SK-N-SH (cell line): ENCODE measurements around the gene ADRB2. TPM values are rescaled to one million over a fixed set of nuclear protein-coding genes. Genes with fewer than 3 reads are reported as not detected.
A peak's percentile ranks its signal among the peaks of the same experiment; 100 is the strongest.

ENCODE experiments used
- CTCF ChIA-PET: fragments of 300-600, 350-600 bp; formaldehyde crosslinking; extraction: SDS; loops from one replicate; lab custom pipeline; 2021; lab: Yijun Ruan, JAX
- POLR2A ChIA-PET: fragments of 350-600 bp; sonication (Branson Sonifier 250); formaldehyde crosslinking; extraction: SDS; loops from one replicate; lab custom pipeline; 2020; ENCODE audit warnings: antibody characterized with exemption, inconsistent platforms; lab: Yijun Ruan, JAX
- DNase-seq: peaks from one replicate; pipeline ENCODE4 v3.0.0; 2012
- H2AFZ ChIP-seq: fragments of 200-600 bp; sonication (generic); 2 replicates; pipeline ENCODE4 v1.8.1; 2016; ENCODE audit warnings: antibody characterized with exemption, mild to moderate bottlenecking, low read depth
- H3F3A ChIP-seq: fragments of 200-600 bp; sonication (generic); replicated peaks from 2 replicates; pipeline ENCODE3; 2016; ENCODE audit warnings: antibody characterized with exemption, mild to moderate bottlenecking; ENCODE audit not compliant: insufficient read depth
- H3K27ac ChIP-seq, 2 experiments: fragments of 200-500 bp in 1 of 2; fragments of 200-600 bp in 1 of 2; sonication (Bioruptor generic) in 1 of 2; sonication (generic), shearing (Covaris generic) in 1 of 2; 2 replicates each; pipeline versions ENCODE4 v1.5.1 to v1.6.1; 2014 to 2016; ENCODE audit warnings: low read depth in 2 of 2, inconsistent platforms in 1 of 2, low read length in 1 of 2, mild to moderate bottlenecking in 1 of 2, mixed read lengths in 1 of 2
- H3K27me3 ChIP-seq: fragments of 200-600 bp; sonication (generic), shearing (Covaris generic); 2 replicates; pipeline ENCODE4 v1.6.1; 2016; ENCODE audit warnings: mixed run types; ENCODE audit not compliant: insufficient read depth
- H3K36me3 ChIP-seq, 2 experiments: fragments of 200-500 bp in 1 of 2; fragments of 200-600 bp in 1 of 2; sonication (Bioruptor generic) in 1 of 2; sonication (generic) in 1 of 2; replicated peaks in 1 of 2; 2 replicates each; pipeline versions ENCODE3 to v1.5.1; 2014 to 2016; ENCODE audit warnings: low read length in 1 of 2, mild to moderate bottlenecking in 1 of 2; ENCODE audit not compliant: insufficient read depth in 2 of 2, control insufficient read depth in 1 of 2
- H3K4me1 ChIP-seq, 2 experiments: fragments of 200-500 bp in 1 of 2; fragments of 200-600 bp in 1 of 2; sonication (Bioruptor generic) in 1 of 2; sonication (generic), shearing (Covaris generic) in 1 of 2; 2 replicates each; pipeline versions ENCODE4 v1.5.1 to v1.6.1; 2014 to 2016; ENCODE audit warnings: low read depth in 1 of 2, low read length in 1 of 2, mixed run types in 1 of 2; ENCODE audit not compliant: insufficient read depth in 2 of 2, control insufficient read depth in 1 of 2
- H3K4me2 ChIP-seq: fragments of 200-600 bp; sonication (generic), shearing (Covaris generic); 2 replicates; pipeline ENCODE4 v1.6.1; 2017; ENCODE audit warnings: mixed run types
- H3K4me3 ChIP-seq, 2 experiments: fragments of 200-500 bp in 1 of 2; fragments of 200-600 bp in 1 of 2; sonication (Bioruptor generic) in 1 of 2; sonication (generic), shearing (Covaris generic) in 1 of 2; 2 replicates each; pipeline versions ENCODE4 v1.5.1 to v1.8.1; 2014 to 2016; ENCODE audit warnings: low read depth in 2 of 2, inconsistent platforms in 1 of 2, low read length in 1 of 2, mild to moderate bottlenecking in 1 of 2, mixed read lengths in 1 of 2, moderate library complexity in 1 of 2
- H3K79me2 ChIP-seq: fragments of 200-600 bp; sonication (generic); 2 replicates; pipeline ENCODE4 v1.8.1; 2017; ENCODE audit warnings: mild to moderate bottlenecking; ENCODE audit not compliant: insufficient read depth
- H3K9ac ChIP-seq: fragments of 200-600 bp; sonication (generic); 2 replicates; pipeline ENCODE4 v1.6.1; 2017; ENCODE audit warnings: mixed run types
- H3K9me2 ChIP-seq: fragments of 200-600 bp; sonication (generic); 2 replicates; pipeline ENCODE4 v1.6.1; 2017; ENCODE audit warnings: mixed run types
- H3K9me3 ChIP-seq: fragments of 200-600 bp; sonication (generic); 2 replicates; pipeline ENCODE4 v1.6.1; 2017; ENCODE audit warnings: mixed run types, mild to moderate bottlenecking, moderate library complexity
- H4K20me1 ChIP-seq: fragments of 200-600 bp; sonication (generic); 2 replicates; pipeline ENCODE4 v1.6.1; 2017; ENCODE audit warnings: mild to moderate bottlenecking, mixed run types; ENCODE audit not compliant: insufficient read depth
- ELF1 ChIP-seq: IDR thresholded peaks from 2 replicates; pipeline ENCODE4 v1.4.0; 2012
- EZH2phosphoT487 ChIP-seq: fragments of 200-600 bp; sonication (generic); IDR thresholded peaks from 2 replicates; pipeline ENCODE4 v1.6.1; 2017; ENCODE audit warnings: low read depth, mixed run types, mild to moderate bottlenecking, antibody characterized with exemption, moderate library complexity, borderline replicate concordance
- FOSL2 ChIP-seq: IDR thresholded peaks from 2 replicates; pipeline ENCODE4 v1.4.0; 2012; ENCODE audit warnings: low read depth, mild to moderate bottlenecking, moderate library complexity, borderline replicate concordance
- GABPA ChIP-seq: IDR thresholded peaks from 2 replicates; pipeline ENCODE4 v1.4.0; 2012; ENCODE audit warnings: low read depth, mild to moderate bottlenecking
- JUND ChIP-seq: IDR thresholded peaks from 2 replicates; pipeline ENCODE4 v1.4.0; 2012
- MXI1 ChIP-seq: IDR thresholded peaks from 2 replicates; pipeline ENCODE4 v1.6.1; 2012; ENCODE audit warnings: mild to moderate bottlenecking, low read depth, low read length, improper control_type of control experiment
- POLR2AphosphoS5 ChIP-seq: IDR thresholded peaks from 2 replicates; pipeline ENCODE4 v1.6.1; 2012; ENCODE audit warnings: low read depth, low read length
- RFX5 ChIP-seq: IDR thresholded peaks from 2 replicates; pipeline ENCODE4 v1.6.1; 2012; ENCODE audit warnings: mild to moderate bottlenecking, improper control_type of control experiment, low read length
- SIN3A ChIP-seq: IDR thresholded peaks from 2 replicates; pipeline ENCODE4 v1.6.1; 2012; ENCODE audit warnings: low read depth, mild to moderate bottlenecking, low read length, moderate library complexity, borderline replicate concordance
- TCF12 ChIP-seq: IDR thresholded peaks from 2 replicates; pipeline ENCODE4 v1.4.0; 2012
- WGBS: methylation state at CpG from one replicate; pipeline ENCODE4 v1.1.6; 2017; ENCODE audit warnings: low lambda C conversion rate; 5-methylcytosine and 5-hydroxymethylcytosine counted together
- polyA plus RNA-seq, 3 experiments: library from polyadenylated mRNA; depleted of rRNA; stranded (reverse); fragments of >200 nt; gene quantifications; 2 replicates each; pipeline ENCODE4 v1.2.3, GENCODE V29; 2012
- TF ChIP-seq, protein P1 (sequence below): IDR thresholded peaks from 2 replicates; pipeline ENCODE4; 2012
- TF ChIP-seq, protein P2 (sequence below): IDR thresholded peaks from 2 replicates; pipeline ENCODE4 v1.6.1; 2012; ENCODE audit warnings: mild to moderate bottlenecking, low read depth, low read length, moderate library complexity
- TF ChIP-seq, protein P3 (sequence below): fragments of 150-350 bp; IDR thresholded peaks from 2 replicates; pipeline ENCODE4 v1.6.1; 2016; ENCODE audit warnings: mild to moderate bottlenecking, low read depth, low read length

Gene ADRB2
- polyA plus RNA-seq, 1 of the 3 experiments (the other 2 are of a cell fraction): 1.0 TPM

DNA sequence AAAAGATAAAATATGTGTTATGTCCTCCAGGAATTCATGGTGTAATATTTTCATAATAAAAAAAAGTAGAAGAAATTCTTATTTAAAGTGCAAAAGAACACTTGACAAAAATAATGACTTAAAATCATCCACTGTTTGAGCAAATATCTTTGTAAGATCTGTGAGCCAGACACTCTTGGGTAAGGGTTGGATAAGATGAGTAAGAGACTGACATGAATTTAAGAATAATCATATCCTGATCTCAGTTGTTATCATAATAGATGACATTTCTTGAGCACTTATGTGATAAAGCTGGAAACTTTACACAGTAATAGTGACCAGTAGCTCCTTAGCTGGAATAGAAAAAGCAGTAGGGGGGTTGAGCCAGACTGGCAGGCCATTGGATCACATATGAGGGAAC is 40.0 kb upstream of the ADRB2 start:
- no peaks in the 10 kb centered on the region for H4K20me1 ChIP-seq
- no peak overlapping the region for H2AFZ ChIP-seq
- H3K4me2 ChIP-seq: no peak overlapping the region
- H3K79me2 ChIP-seq: no peaks in the 10 kb centered on the region
- CTCF ChIA-PET: interaction anchor here (0.5 to 2.6 kb wide), 3 partner anchors 45 to 720 kb away, joined by 3 to 10 read pairs (median 4); no protein-coding TSS in a partner anchor
- POLR2A ChIA-PET: no interaction called here
- no peaks in the 10 kb centered on the region for H3K9me3 ChIP-seq
- H3K9me2 ChIP-seq: no peaks in the 10 kb centered on the region; the same call in 1 of the 2 replicates
- H3K4me1 ChIP-seq: peaks cover 0 to 15% of the 10 kb centered on the region in 2 experiments; a peak in 2 of 4 replicates
- H3K27me3 ChIP-seq: no peaks in the 10 kb centered on the region
- no peak for DNase-seq
- no peak for TF ChIP-seq EZH2phosphoT487
- 0 out of 2 replicates have a peak, but pooled peaks have one; percentile 10 for TF ChIP-seq TCF12
- TF ChIP-seq, protein P1, sequence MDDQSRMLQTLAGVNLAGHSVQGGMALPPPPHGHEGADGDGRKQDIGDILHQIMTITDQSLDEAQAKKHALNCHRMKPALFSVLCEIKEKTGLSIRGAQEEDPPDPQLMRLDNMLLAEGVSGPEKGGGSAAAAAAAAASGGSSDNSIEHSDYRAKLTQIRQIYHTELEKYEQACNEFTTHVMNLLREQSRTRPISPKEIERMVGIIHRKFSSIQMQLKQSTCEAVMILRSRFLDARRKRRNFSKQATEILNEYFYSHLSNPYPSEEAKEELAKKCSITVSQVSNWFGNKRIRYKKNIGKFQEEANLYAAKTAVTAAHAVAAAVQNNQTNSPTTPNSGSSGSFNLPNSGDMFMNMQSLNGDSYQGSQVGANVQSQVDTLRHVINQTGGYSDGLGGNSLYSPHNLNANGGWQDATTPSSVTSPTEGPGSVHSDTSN: 0 out of 2 replicates have a peak, but pooled peaks have one; percentile 6
- H3K4me3 ChIP-seq: no peak overlapping the region
- peaks cover 11% of the 10 kb centered on the region for H3F3A ChIP-seq
- H3K36me3 ChIP-seq: no peaks in the 10 kb centered on the region
- no peak overlapping the region for H3K9ac ChIP-seq
- H3K27ac ChIP-seq: peak overlapping the region in 1 of 2 experiments; percentile 15; a peak in 1 of 4 replicates

DNA sequence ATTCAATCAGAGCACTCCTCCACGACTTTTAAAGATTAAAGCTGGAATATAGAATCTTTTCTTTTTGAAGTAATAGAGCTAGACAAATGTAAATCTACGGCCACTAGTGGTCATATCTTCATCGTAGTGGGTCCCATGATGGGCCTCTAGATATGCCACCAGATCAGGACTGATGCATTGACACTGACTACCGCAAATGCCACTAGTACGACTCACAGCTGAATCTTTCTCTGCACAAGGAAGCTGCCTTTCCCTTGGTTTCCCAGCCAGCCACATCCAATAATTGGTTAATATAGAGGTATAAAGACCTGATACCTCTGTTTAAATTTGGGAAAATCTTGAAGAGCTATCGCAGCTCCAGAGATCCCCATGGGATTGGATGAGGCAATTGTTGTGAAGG is 37.8 kb upstream of the ADRB2 start:
- Histone ChIP-seq H3K9me3 (no peaks in the 10 kb centered on the region), H4K20me1 (no peaks in the 10 kb centered on the region), H3K9ac (no peak overlapping the region), H2AFZ (no peak overlapping the region), H3K79me2 (no peaks in the 10 kb centered on the region), H3K36me3 (no peaks in the 10 kb centered on the region), H3K4me3 (no peak overlapping the region), H3K27ac (no peak overlapping the region), H3K27me3 (no peaks in the 10 kb centered on the region), H3F3A (peaks cover 11% of the 10 kb centered on the region), H3K4me2 (no peak overlapping the region), H3K4me1 (peaks cover 0 to 15% of the 10 kb centered on the region in 2 experiments; a peak in 3 of 4 replicates), H3K9me2 (no peaks in the 10 kb centered on the region; the same call in 1 of the 2 replicates)
- POLR2A ChIA-PET: no interaction called here
- WGBS: 62% methylated on average over 6 of the region's 6 CpGs
- CTCF ChIA-PET: interaction anchor here (0.9 to 2.6 kb wide), 5 partner anchors 47 to 506 kb away, joined by 3 to 10 read pairs (median 3); no protein-coding TSS in a partner anchor
- no peak for TF ChIP-seq ELF1
- no peak for TF ChIP-seq EZH2phosphoT487
- TF ChIP-seq, protein P2, sequence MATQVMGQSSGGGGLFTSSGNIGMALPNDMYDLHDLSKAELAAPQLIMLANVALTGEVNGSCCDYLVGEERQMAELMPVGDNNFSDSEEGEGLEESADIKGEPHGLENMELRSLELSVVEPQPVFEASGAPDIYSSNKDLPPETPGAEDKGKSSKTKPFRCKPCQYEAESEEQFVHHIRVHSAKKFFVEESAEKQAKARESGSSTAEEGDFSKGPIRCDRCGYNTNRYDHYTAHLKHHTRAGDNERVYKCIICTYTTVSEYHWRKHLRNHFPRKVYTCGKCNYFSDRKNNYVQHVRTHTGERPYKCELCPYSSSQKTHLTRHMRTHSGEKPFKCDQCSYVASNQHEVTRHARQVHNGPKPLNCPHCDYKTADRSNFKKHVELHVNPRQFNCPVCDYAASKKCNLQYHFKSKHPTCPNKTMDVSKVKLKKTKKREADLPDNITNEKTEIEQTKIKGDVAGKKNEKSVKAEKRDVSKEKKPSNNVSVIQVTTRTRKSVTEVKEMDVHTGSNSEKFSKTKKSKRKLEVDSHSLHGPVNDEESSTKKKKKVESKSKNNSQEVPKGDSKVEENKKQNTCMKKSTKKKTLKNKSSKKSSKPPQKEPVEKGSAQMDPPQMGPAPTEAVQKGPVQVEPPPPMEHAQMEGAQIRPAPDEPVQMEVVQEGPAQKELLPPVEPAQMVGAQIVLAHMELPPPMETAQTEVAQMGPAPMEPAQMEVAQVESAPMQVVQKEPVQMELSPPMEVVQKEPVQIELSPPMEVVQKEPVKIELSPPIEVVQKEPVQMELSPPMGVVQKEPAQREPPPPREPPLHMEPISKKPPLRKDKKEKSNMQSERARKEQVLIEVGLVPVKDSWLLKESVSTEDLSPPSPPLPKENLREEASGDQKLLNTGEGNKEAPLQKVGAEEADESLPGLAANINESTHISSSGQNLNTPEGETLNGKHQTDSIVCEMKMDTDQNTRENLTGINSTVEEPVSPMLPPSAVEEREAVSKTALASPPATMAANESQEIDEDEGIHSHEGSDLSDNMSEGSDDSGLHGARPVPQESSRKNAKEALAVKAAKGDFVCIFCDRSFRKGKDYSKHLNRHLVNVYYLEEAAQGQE: no peak
- TF ChIP-seq, protein P3, sequence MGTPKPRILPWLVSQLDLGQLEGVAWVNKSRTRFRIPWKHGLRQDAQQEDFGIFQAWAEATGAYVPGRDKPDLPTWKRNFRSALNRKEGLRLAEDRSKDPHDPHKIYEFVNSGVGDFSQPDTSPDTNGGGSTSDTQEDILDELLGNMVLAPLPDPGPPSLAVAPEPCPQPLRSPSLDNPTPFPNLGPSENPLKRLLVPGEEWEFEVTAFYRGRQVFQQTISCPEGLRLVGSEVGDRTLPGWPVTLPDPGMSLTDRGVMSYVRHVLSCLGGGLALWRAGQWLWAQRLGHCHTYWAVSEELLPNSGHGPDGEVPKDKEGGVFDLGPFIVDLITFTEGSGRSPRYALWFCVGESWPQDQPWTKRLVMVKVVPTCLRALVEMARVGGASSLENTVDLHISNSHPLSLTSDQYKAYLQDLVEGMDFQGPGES: no peak
- no peak for TF ChIP-seq POLR2AphosphoS5
- TF ChIP-seq JUND: peak; percentile 37; the same call in 1 of the 2 replicates
- TF ChIP-seq TCF12: no peak
- TF ChIP-seq MXI1: no peak
- TF ChIP-seq FOSL2: peak; percentile 44; the same call in 1 of the 2 replicates
- no peak for TF ChIP-seq SIN3A
- no peak for TF ChIP-seq GABPA
- no peak for TF ChIP-seq RFX5
- DNase-seq: no peak
